ENCODE data around the gene PPP1R9B.

Gene PPP1R9B

GRCh38 chr17:50154604-50155003, 4.1 kb upstream of the PPP1R9B start:
- Histone ChIP-seq H3K4me3 (ENCODE audit: low read depth in 1 of 2, low read length in 2 of 2) (no peak overlapping the region), H3K27me3 (ENCODE audit: control insufficient read depth in 1 of 2, insufficient read depth in 2 of 2, low read length in 2 of 2) (no peaks in the 10 kb centered on the region), H3K4me1 (ENCODE audit: control insufficient read depth in 1 of 2, insufficient read depth in 2 of 2, low read length in 2 of 2) (peaks cover 24% of the 10 kb centered on the region in 2 donors), H3K9ac (ENCODE audit: low read depth in 1 of 2, low read length in 2 of 2) (no peak overlapping the region), H3K36me3 (ENCODE audit: control insufficient read depth in 1 of 2, insufficient read depth in 2 of 2, low read length in 2 of 2) (no peaks in the 10 kb centered on the region), H3K9me3 (ENCODE audit: control insufficient read depth in 1 of 2, low read length in 2 of 2) (no peaks in the 10 kb centered on the region), H3K27ac (ENCODE audit: low read depth, low read length) (no peak overlapping the region)

GRCh38 chr17:50153650-50154575, 3.4 kb upstream of the PPP1R9B start:
- Histone ChIP-seq H3K27ac (ENCODE audit: low read depth, low read length) (no peak overlapping the region), H3K9ac (ENCODE audit: low read depth in 1 of 2, low read length in 2 of 2) (no peak overlapping the region)

GRCh38 chr17:50152736-50153135, 2.3 kb upstream of the PPP1R9B start:
- no peaks in the 10 kb centered on the region for H3K36me3 ChIP-seq (ENCODE audit: control insufficient read depth in 1 of 2, insufficient read depth in 2 of 2, low read length in 2 of 2)
- H3K4me3 ChIP-seq (ENCODE audit: low read depth in 1 of 2, low read length in 2 of 2) = peak overlapping the region in 1 of 2 donors; percentile 97
- H3K9ac ChIP-seq (ENCODE audit: low read depth in 1 of 2, low read length in 2 of 2) = peak overlapping the region in 1 of 2 donors; percentile 54
- H3K4me1 ChIP-seq (ENCODE audit: control insufficient read depth in 1 of 2, insufficient read depth in 2 of 2, low read length in 2 of 2) = peaks cover 32 to 34% of the 10 kb centered on the region in 2 donors
- H3K27me3 ChIP-seq (ENCODE audit: control insufficient read depth in 1 of 2, insufficient read depth in 2 of 2, low read length in 2 of 2) = no peaks in the 10 kb centered on the region
- H3K27ac ChIP-seq (ENCODE audit: low read depth, low read length) = no peak overlapping the region
- no peaks in the 10 kb centered on the region for H3K9me3 ChIP-seq (ENCODE audit: control insufficient read depth in 1 of 2, low read length in 2 of 2)

More at GRCh38 chr17:50153650-50154575, 3.4 kb upstream of the PPP1R9B start:
- Histone ChIP-seq H3K27me3 (ENCODE audit: control insufficient read depth in 1 of 2, insufficient read depth in 2 of 2, low read length in 2 of 2) (no peaks in the 10 kb centered on the region), H3K4me3 (ENCODE audit: low read depth in 1 of 2, low read length in 2 of 2) (no peak overlapping the region), H3K9me3 (ENCODE audit: control insufficient read depth in 1 of 2, low read length in 2 of 2) (no peaks in the 10 kb centered on the region), H3K4me1 (ENCODE audit: control insufficient read depth in 1 of 2, insufficient read depth in 2 of 2, low read length in 2 of 2) (peaks cover 24% of the 10 kb centered on the region in 2 donors), H3K36me3 (ENCODE audit: control insufficient read depth in 1 of 2, insufficient read depth in 2 of 2, low read length in 2 of 2) (no peaks in the 10 kb centered on the region)

- Histone ChIP-seq H3K9me3 (ENCODE audit: control insufficient read depth in 1 of 2, low read length in 2 of 2) (no peaks in the 10 kb centered on the region), H3K4me1 (ENCODE audit: control insufficient read depth in 1 of 2, insufficient read depth in 2 of 2, low read length in 2 of 2) (peaks cover 39 to 41% of the 10 kb centered on the region in 2 donors), H3K27ac (ENCODE audit: low read depth, low read length) (peak overlapping the region; percentile 75), H3K27me3 (ENCODE audit: control insufficient read depth in 1 of 2, insufficient read depth in 2 of 2, low read length in 2 of 2) (no peaks in the 10 kb centered on the region), H3K4me3 (ENCODE audit: low read depth in 1 of 2, low read length in 2 of 2) (peak overlapping the region; percentile 86 to 97), H3K9ac (ENCODE audit: low read depth in 1 of 2, low read length in 2 of 2) (peak overlapping the region; percentile 29 to 54), H3K36me3 (ENCODE audit: control insufficient read depth in 1 of 2, insufficient read depth in 2 of 2, low read length in 2 of 2) (no peaks in the 10 kb centered on the region)
Observed at GRCh38 chr17:50151937-50152547, 1.6 kb upstream of the PPP1R9B start.

GRCh38 chr17:50151041-50151936, 812 bp upstream of the PPP1R9B start:
- peak overlapping the region; percentile 61 to 67 for H3K9ac ChIP-seq (ENCODE audit: low read depth in 1 of 2, low read length in 2 of 2)
- H3K4me1 ChIP-seq (ENCODE audit: control insufficient read depth in 1 of 2, insufficient read depth in 2 of 2, low read length in 2 of 2) = peaks cover 46 to 49% of the 10 kb centered on the region in 2 donors
- no peaks in the 10 kb centered on the region for H3K9me3 ChIP-seq (ENCODE audit: control insufficient read depth in 1 of 2, low read length in 2 of 2)
- no peaks in the 10 kb centered on the region for H3K27me3 ChIP-seq (ENCODE audit: control insufficient read depth in 1 of 2, insufficient read depth in 2 of 2, low read length in 2 of 2)
- peak overlapping the region; percentile 86 to 97 for H3K4me3 ChIP-seq (ENCODE audit: low read depth in 1 of 2, low read length in 2 of 2)
- H3K36me3 ChIP-seq (ENCODE audit: control insufficient read depth in 1 of 2, insufficient read depth in 2 of 2, low read length in 2 of 2) = peaks cover 0 to 5% of the 10 kb centered on the region in 2 donors
- H3K27ac ChIP-seq (ENCODE audit: low read depth, low read length) = peak overlapping the region; percentile 85

- peaks cover 5 to 10% of the 10 kb centered on the region in 2 donors for H3K36me3 ChIP-seq (ENCODE audit: control insufficient read depth in 1 of 2, insufficient read depth in 2 of 2, low read length in 2 of 2)
- peaks cover 55 to 64% of the 10 kb centered on the region in 2 donors for H3K4me1 ChIP-seq (ENCODE audit: control insufficient read depth in 1 of 2, insufficient read depth in 2 of 2, low read length in 2 of 2)
- H3K27me3 ChIP-seq (ENCODE audit: control insufficient read depth in 1 of 2, insufficient read depth in 2 of 2, low read length in 2 of 2) = no peaks in the 10 kb centered on the region
- H3K9me3 ChIP-seq (ENCODE audit: control insufficient read depth in 1 of 2, low read length in 2 of 2) = no peaks in the 10 kb centered on the region
- peak overlapping the region; percentile 50 for H3K27ac ChIP-seq (ENCODE audit: low read depth, low read length)
- H3K9ac ChIP-seq (ENCODE audit: low read depth in 1 of 2, low read length in 2 of 2) = peak overlapping the region; percentile 61 to 69
- peak overlapping the region; percentile 86 to 88 for H3K4me3 ChIP-seq (ENCODE audit: low read depth in 1 of 2, low read length in 2 of 2)
Observed at GRCh38 chr17:50149417-50150353, 792 bp downstream of the PPP1R9B start.

GRCh38 chr17:50149091-50149416, 1.4 kb downstream of the PPP1R9B start:
- Histone ChIP-seq H3K9me3 (ENCODE audit: control insufficient read depth in 1 of 2, low read length in 2 of 2) (no peaks in the 10 kb centered on the region), H3K4me3 (ENCODE audit: low read depth in 1 of 2, low read length in 2 of 2) (peak overlapping the region; percentile 86 to 88), H3K36me3 (ENCODE audit: control insufficient read depth in 1 of 2, insufficient read depth in 2 of 2, low read length in 2 of 2) (peaks cover 12 to 17% of the 10 kb centered on the region in 2 donors), H3K9ac (ENCODE audit: low read depth in 1 of 2, low read length in 2 of 2) (peak overlapping the region; percentile 33 to 43), H3K4me1 (ENCODE audit: control insufficient read depth in 1 of 2, insufficient read depth in 2 of 2, low read length in 2 of 2) (peaks cover 61 to 67% of the 10 kb centered on the region in 2 donors), H3K27ac (ENCODE audit: low read depth, low read length) (peak overlapping the region; percentile 50), H3K27me3 (ENCODE audit: control insufficient read depth in 1 of 2, insufficient read depth in 2 of 2, low read length in 2 of 2) (no peaks in the 10 kb centered on the region)

- H3K27ac ChIP-seq (ENCODE audit: low read depth, low read length) = peak overlapping the region; percentile 46
Observed at GRCh38 chr17:50148226-50149090, 2.0 kb downstream of the PPP1R9B start.

More at GRCh38 chr17:50148226-50149090, 2.0 kb downstream of the PPP1R9B start:
- Histone ChIP-seq H3K4me1 (ENCODE audit: control insufficient read depth in 1 of 2, insufficient read depth in 2 of 2, low read length in 2 of 2) (peaks cover 58 to 67% of the 10 kb centered on the region in 2 donors), H3K27me3 (ENCODE audit: control insufficient read depth in 1 of 2, insufficient read depth in 2 of 2, low read length in 2 of 2) (no peaks in the 10 kb centered on the region), H3K36me3 (ENCODE audit: control insufficient read depth in 1 of 2, insufficient read depth in 2 of 2, low read length in 2 of 2) (peaks cover 13 to 23% of the 10 kb centered on the region in 2 donors), H3K4me3 (ENCODE audit: low read depth in 1 of 2, low read length in 2 of 2) (peak overlapping the region; percentile 86 to 88), H3K9ac (ENCODE audit: low read depth in 1 of 2, low read length in 2 of 2) (peak overlapping the region; percentile 59 to 60), H3K9me3 (ENCODE audit: control insufficient read depth in 1 of 2, low read length in 2 of 2) (no peaks in the 10 kb centered on the region)
